HEK293 (cell line): ENCODE results near the gene TBX15.

ENCODE experiments used
- CTCF ChIA-PET: fragments of 350-600 bp; formaldehyde crosslinking; extraction: SDS; loops from one replicate; lab custom pipeline; 2021; ENCODE audit warnings: antibody characterized with exemption; lab: Yijun Ruan, JAX
- POLR2A ChIA-PET: fragments of 300-600 bp; formaldehyde crosslinking; extraction: SDS; loops from one replicate; lab custom pipeline; 2020; ENCODE audit warnings: antibody characterized with exemption, inconsistent platforms; lab: Yijun Ruan, JAX
- H3K27ac ChIP-seq: fragments of 200-500 bp; sonication (Bioruptor generic); 2 replicates; pipeline ENCODE4 v1.5.1; 2014; ENCODE audit warnings: low read depth, low read length, control low read depth, inconsistent platforms; ENCODE audit errors: extremely low read depth
- H3K36me3 ChIP-seq, 2 experiments: fragments of 200-500 bp in 1 of 2; sonication (Bioruptor generic) in 1 of 2; 1 replicate in 1 of 2; 2 replicates in 1 of 2; pipeline ENCODE4 v1.5.1; 2014 to 2017; ENCODE audit warnings: inconsistent platforms in 2 of 2, low read length in 2 of 2; ENCODE audit not compliant: control insufficient read depth in 2 of 2, insufficient read depth in 1 of 2
- H3K4me1 ChIP-seq: fragments of 200-500 bp; sonication (Bioruptor generic); 2 replicates; pipeline ENCODE4 v1.5.1; 2014; ENCODE audit warnings: mild to moderate bottlenecking, low read length, inconsistent platforms; ENCODE audit not compliant: control insufficient read depth, insufficient read depth
- H3K4me3 ChIP-seq: 2 replicates; pipeline ENCODE4 v1.5.1; 2011; ENCODE audit warnings: low read depth, mild to moderate bottlenecking, control low read depth, low read length, moderate library complexity
- H3K9me3 ChIP-seq: fragments of 200-500 bp; sonication (Bioruptor generic); 2 replicates; pipeline ENCODE4 v1.5.1; 2014; ENCODE audit warnings: low read depth, low read length, inconsistent platforms; ENCODE audit not compliant: control insufficient read depth, insufficient read depth
- ELK4 ChIP-seq: IDR thresholded peaks from 2 replicates; pipeline ENCODE4 v1.6.1; 2011; ENCODE audit warnings: mild to moderate bottlenecking, low read depth, low read length, borderline replicate concordance
- HOXC10 ChIP-seq: sonication (generic); formaldehyde crosslinking; IDR thresholded peaks from 2 replicates; pipeline ENCODE4 v1.8.1; 2023; ENCODE audit warnings: mild to moderate bottlenecking, missing genetic modification reagents
- INSM2 ChIP-seq: fragments of 450-650 bp; formaldehyde crosslinking; IDR thresholded peaks from 2 replicates; pipeline ENCODE4 v1.5.1; 2016; ENCODE audit warnings: missing biosample characterization, missing genetic modification characterization
- RBAK ChIP-seq: fragments of 450-650 bp; formaldehyde crosslinking; IDR thresholded peaks from 2 replicates; pipeline ENCODE4 v1.5.1; 2016; ENCODE audit warnings: missing biosample characterization, missing genetic modification characterization
- TCF7L2 ChIP-seq: IDR thresholded peaks from 2 replicates; pipeline ENCODE4 v1.6.1; 2011; ENCODE audit warnings: low read depth, mild to moderate bottlenecking, inconsistent platforms, low read length, moderate library complexity, borderline replicate concordance
- ZBTB26 ChIP-seq: fragments of 450-650 bp; formaldehyde crosslinking; optimal IDR thresholded peaks from 2 replicates; pipeline ENCODE3; 2016; ENCODE audit warnings: missing biosample characterization, mild to moderate bottlenecking, missing genetic modification characterization
- ZBTB44 ChIP-seq: fragments of 450-650 bp; IDR thresholded peaks from 2 replicates; pipeline ENCODE4 v1.5.1; 2018; ENCODE audit warnings: missing biosample characterization, mild to moderate bottlenecking, missing genetic modification characterization
- ZFP41 ChIP-seq: fragments of 450-650 bp; formaldehyde crosslinking; IDR thresholded peaks from 2 replicates; pipeline ENCODE4 v1.5.1; 2016; ENCODE audit warnings: missing biosample characterization, missing genetic modification characterization, borderline replicate concordance
- ZNF10 ChIP-seq: fragments of 450-650 bp; formaldehyde crosslinking; IDR thresholded peaks from 2 replicates; pipeline ENCODE4 v1.5.1; 2017; ENCODE audit warnings: missing biosample characterization, missing genetic modification characterization
- ZNF140 ChIP-seq: fragments of 450-650 bp; formaldehyde crosslinking; IDR thresholded peaks from 2 replicates; pipeline ENCODE4 v1.5.1; 2016; ENCODE audit warnings: missing biosample characterization, missing genetic modification characterization
- ZNF211 ChIP-seq: fragments of 450-650 bp; formaldehyde crosslinking; IDR thresholded peaks from 2 replicates; pipeline ENCODE4 v1.5.1; 2016; ENCODE audit warnings: low read depth, missing biosample characterization, missing genetic modification characterization
- ZNF266 ChIP-seq: fragments of 450-650 bp; formaldehyde crosslinking; IDR thresholded peaks from 2 replicates; pipeline ENCODE4 v1.5.1; 2016; ENCODE audit warnings: missing biosample characterization, missing genetic modification characterization, low read depth
- ZNF391 ChIP-seq: fragments of 450-650 bp; formaldehyde crosslinking; IDR thresholded peaks from 2 replicates; pipeline ENCODE4 v1.5.1; 2016; ENCODE audit warnings: low read depth, missing biosample characterization, missing genetic modification characterization, borderline replicate concordance
- ZNF394 ChIP-seq: fragments of 450-650 bp; formaldehyde crosslinking; IDR thresholded peaks from 2 replicates; pipeline ENCODE4 v1.5.1; 2016; ENCODE audit warnings: missing biosample characterization, missing genetic modification characterization, mild to moderate bottlenecking, moderate library complexity, borderline replicate concordance
- ZNF433 ChIP-seq: fragments of 450-650 bp; formaldehyde crosslinking; IDR thresholded peaks from 2 replicates; pipeline ENCODE4 v1.5.1; 2016; ENCODE audit warnings: missing biosample characterization, missing genetic modification characterization, low read depth
- ZNF510 ChIP-seq: fragments of 450-650 bp; formaldehyde crosslinking; IDR thresholded peaks from 2 replicates; pipeline ENCODE4 v1.5.1; 2018; ENCODE audit warnings: mild to moderate bottlenecking, missing genetic modification characterization, missing biosample characterization; ENCODE audit not compliant: insufficient replicate concordance
- ZNF514 ChIP-seq: fragments of 450-650 bp; formaldehyde crosslinking; IDR thresholded peaks from 2 replicates; pipeline ENCODE4 v1.5.1; 2016; ENCODE audit warnings: missing biosample characterization, missing genetic modification characterization
- ZNF548 ChIP-seq: fragments of 450-650 bp; formaldehyde crosslinking; IDR thresholded peaks from 2 replicates; pipeline ENCODE4 v1.5.1; 2016; ENCODE audit warnings: missing biosample characterization, missing genetic modification characterization
- ZNF558 ChIP-seq: fragments of 450-650 bp; formaldehyde crosslinking; IDR thresholded peaks from 2 replicates; pipeline ENCODE4 v1.5.1; 2016; ENCODE audit warnings: missing biosample characterization, missing genetic modification characterization
- ZNF596 ChIP-seq: fragments of 450-650 bp; IDR thresholded peaks from 2 replicates; pipeline ENCODE4 v1.5.0; 2018; ENCODE audit warnings: missing biosample characterization, mild to moderate bottlenecking, missing genetic modification characterization, moderate library complexity
- ZNF629 ChIP-seq: fragments of 450-650 bp; formaldehyde crosslinking; IDR thresholded peaks from 2 replicates; pipeline ENCODE4 v1.5.1; 2017; ENCODE audit warnings: missing biosample characterization, missing genetic modification characterization
- ZNF670 ChIP-seq: fragments of 450-650 bp; formaldehyde crosslinking; IDR thresholded peaks from 2 replicates; pipeline ENCODE4 v1.5.1; 2016; ENCODE audit warnings: missing biosample characterization, missing genetic modification characterization, low read depth
- ZNF791 ChIP-seq: fragments of 450-650 bp; formaldehyde crosslinking; IDR thresholded peaks from 2 replicates; pipeline ENCODE4 v1.5.1; 2016; ENCODE audit warnings: missing biosample characterization, missing genetic modification characterization
- ZNF843 ChIP-seq: fragments of 450-650 bp; formaldehyde crosslinking; IDR thresholded peaks from 2 replicates; pipeline ENCODE4 v1.5.1; 2016; ENCODE audit warnings: missing biosample characterization, missing genetic modification characterization

TBX15 gene

GRCh38 chr1:119012383-119012782, 24.2 kb upstream of the TBX15 start:
- ChIA-PET POLR2A (interaction anchor here (0.6 kb wide), 1 partner anchor 53 kb away, joined by 3 read pairs; no protein-coding TSS in a partner anchor), CTCF (no interaction called here)
- Histone ChIP-seq H3K4me3 (no peak overlapping the region), H3K4me1 (no peaks in the 10 kb centered on the region), H3K27ac (no peak overlapping the region), H3K9me3 (no peaks in the 10 kb centered on the region; the same call in 1 of the 2 replicates)
- TF ChIP-seq ZNF510 = no peak
- TF ChIP-seq ZNF10 (tag by site-specific recombination) = no peak
- TF ChIP-seq HOXC10 (CRISPR knock-in tag) = no peak
- TF ChIP-seq, all 188 proteins: peak for 0
- no peaks in the 10 kb centered on the region for H3K36me3 ChIP-seq

GRCh38 chr1:119011706-119012105, 23.6 kb upstream of the TBX15 start:
- ChIA-PET CTCF (interaction anchor here (0.6 kb wide), 1 partner anchor 125 kb away, joined by 3 read pairs; no protein-coding TSS in a partner anchor), POLR2A (interaction anchor here (0.6 kb wide), 1 partner anchor 52 kb away, joined by 3 read pairs; no protein-coding TSS in a partner anchor)
- Histone ChIP-seq H3K9me3 (no peaks in the 10 kb centered on the region; the same call in 1 of the 2 replicates), H3K36me3 (no peaks in the 10 kb centered on the region), H3K27ac (no peak overlapping the region), H3K4me3 (no peak overlapping the region), H3K4me1 (no peaks in the 10 kb centered on the region)
- TF ChIP-seq ZNF211 (tag by site-specific recombination) (no peak), ZNF266 (no peak), INSM2 (tag by site-specific recombination) (no peak), ZFP41 (tag by site-specific recombination) (no peak), ZNF391 (no peak), ZNF140 (tag by site-specific recombination) (no peak), ZNF670 (tag by site-specific recombination) (no peak), ELK4 (no peak)

GRCh38 chr1:119011116-119011515, 23.0 kb upstream of the TBX15 start:
- H3K27ac ChIP-seq = no peak overlapping the region
- H3K36me3 ChIP-seq = no peaks in the 10 kb centered on the region
- no peak overlapping the region for H3K4me3 ChIP-seq
- ChIA-PET CTCF (interaction anchor here (0.6 kb wide), 1 partner anchor 125 kb away, joined by 3 read pairs; no protein-coding TSS in a partner anchor), POLR2A (no interaction called here)
- TF ChIP-seq RBAK (tag by site-specific recombination) (no peak), ZNF558 (tag by site-specific recombination) (no peak), ZNF791 (no peak), ZBTB26 (tag by site-specific recombination) (no peak), ZNF629 (tag by site-specific recombination) (no peak), ZNF548 (no peak), ZNF843 (tag by site-specific recombination) (no peak), TCF7L2 (no peak), HOXC10 (CRISPR knock-in tag) (no peak), ZNF394 (tag by site-specific recombination) (no peak), ZNF596 (tag by site-specific recombination) (no peak), ZBTB44 (no peak), ZNF433 (tag by site-specific recombination) (no peak), ZNF514 (tag by site-specific recombination) (no peak)
- no peaks in the 10 kb centered on the region for H3K4me1 ChIP-seq
- H3K9me3 ChIP-seq = no peaks in the 10 kb centered on the region
